Measurements from ENCODE around the gene SUPT20HL2. TPM values are rescaled to one million over a fixed set of nuclear protein-coding genes. Genes with fewer than 3 reads are reported as not detected.
"Not testable (repeated sequence)": the region's sequence is repeated elsewhere in the genome, so short reads cannot be mapped to it uniquely, and the experiment has no call there.

The SUPT20HL2 gene
- total RNA-seq, 1 experiment from 2014 or later, result not detected

GRCh38 chrX:24316111-24316510 is 2.2 kb upstream of the SUPT20HL2 start:
- no peaks in the 10 kb centered on the region for H3K9me3 ChIP-seq (ENCODE audit: low read length)
- 0 out of 2 replicates have a peak, but pooled peaks cover 5% of the 10 kb centered on the region for H3K27me3 ChIP-seq (ENCODE audit: low read length)
- H3F3A ChIP-seq (ENCODE audit: low read length, unreplicated experiment), result no peaks in the 10 kb centered on the region
- no peaks in the 10 kb centered on the region for H3K9me2 ChIP-seq (replicated peaks; ENCODE audit: low read length)
- DNase-seq (no peak), ATAC-seq (no peak)
- no peaks in the 10 kb centered on the region for H3K36me3 ChIP-seq (ENCODE audit: low read depth, low read length)
- no peaks in the 10 kb centered on the region for H3K4me1 ChIP-seq (ENCODE audit: insufficient read depth, low read length)
- no peaks in the 10 kb centered on the region for H3K79me2 ChIP-seq (ENCODE audit: low read length)
- TF ChIP-seq EZH2 (IDR thresholded peaks at IDR 0.05; ENCODE audit: low read length, unreplicated experiment) (no peak), EZH2phosphoT487 (IDR thresholded peaks at IDR 0.05; ENCODE audit: borderline replicate concordance, low read length) (no peak)
- TF ChIP-seq, protein P1, sequence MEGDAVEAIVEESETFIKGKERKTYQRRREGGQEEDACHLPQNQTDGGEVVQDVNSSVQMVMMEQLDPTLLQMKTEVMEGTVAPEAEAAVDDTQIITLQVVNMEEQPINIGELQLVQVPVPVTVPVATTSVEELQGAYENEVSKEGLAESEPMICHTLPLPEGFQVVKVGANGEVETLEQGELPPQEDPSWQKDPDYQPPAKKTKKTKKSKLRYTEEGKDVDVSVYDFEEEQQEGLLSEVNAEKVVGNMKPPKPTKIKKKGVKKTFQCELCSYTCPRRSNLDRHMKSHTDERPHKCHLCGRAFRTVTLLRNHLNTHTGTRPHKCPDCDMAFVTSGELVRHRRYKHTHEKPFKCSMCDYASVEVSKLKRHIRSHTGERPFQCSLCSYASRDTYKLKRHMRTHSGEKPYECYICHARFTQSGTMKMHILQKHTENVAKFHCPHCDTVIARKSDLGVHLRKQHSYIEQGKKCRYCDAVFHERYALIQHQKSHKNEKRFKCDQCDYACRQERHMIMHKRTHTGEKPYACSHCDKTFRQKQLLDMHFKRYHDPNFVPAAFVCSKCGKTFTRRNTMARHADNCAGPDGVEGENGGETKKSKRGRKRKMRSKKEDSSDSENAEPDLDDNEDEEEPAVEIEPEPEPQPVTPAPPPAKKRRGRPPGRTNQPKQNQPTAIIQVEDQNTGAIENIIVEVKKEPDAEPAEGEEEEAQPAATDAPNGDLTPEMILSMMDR (conservative IDR thresholded peaks at IDR 0.05; ENCODE audit: low read depth, low read length), result no peak
- no peak overlapping the region for H3K27ac ChIP-seq (ENCODE audit: low read length)
- H3K4me2 ChIP-seq (ENCODE audit: low read length), result no peak overlapping the region
- H2AFZ ChIP-seq (ENCODE audit: low read length), result no peak overlapping the region
- POLR2A ChIA-PET (ENCODE audit: unreplicated experiment), result no interaction called here
- H4K20me1 ChIP-seq (ENCODE audit: low read length), result no peaks in the 10 kb centered on the region
- BruUV-seq (replicated peaks), result no TSS peak
- H3K4me3 ChIP-seq (ENCODE audit: low read length), result no peak overlapping the region
- CTCF ChIA-PET, result no interaction called here
- intact Hi-C loops (cut with micrococcal nuclease), result no loop called here
- H3K9ac ChIP-seq (ENCODE audit: low read length), result no peak overlapping the region

DNA sequence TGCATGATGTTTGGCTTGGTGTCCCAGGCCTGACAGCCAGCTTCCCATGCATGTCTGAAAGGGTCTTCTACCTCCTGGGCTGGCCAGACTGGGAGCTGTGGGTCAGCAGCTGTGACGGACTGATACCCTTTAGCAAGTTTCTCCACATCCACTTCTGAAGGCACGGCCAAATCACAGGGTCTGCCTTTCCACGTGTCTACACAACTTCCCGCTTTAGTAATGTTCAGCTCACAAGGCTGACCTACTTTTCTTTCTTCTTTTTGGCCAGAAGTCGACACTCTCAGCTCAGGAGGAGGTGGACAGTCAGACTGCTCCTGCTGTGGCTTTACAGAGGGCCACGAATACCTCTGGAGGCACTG is 1.6 kb downstream of the SUPT20HL2 start:
- H3K27me3 ChIP-seq (ENCODE audit: low read length); intact Hi-C loops (cut with micrococcal nuclease); H4K20me1 ChIP-seq (ENCODE audit: low read length); CTCF ChIA-PET; H3K79me2 ChIP-seq (ENCODE audit: low read length); H3K4me3 ChIP-seq (ENCODE audit: low read length); POLR2A ChIA-PET (ENCODE audit: unreplicated experiment); H3K36me3 ChIP-seq (ENCODE audit: low read depth, low read length); H3K9ac ChIP-seq (ENCODE audit: low read length); H3K4me2 ChIP-seq (ENCODE audit: low read length); ATAC-seq; H3K4me1 ChIP-seq (ENCODE audit: insufficient read depth, low read length); H3K27ac ChIP-seq (ENCODE audit: low read length); DNase-seq; H3F3A ChIP-seq (ENCODE audit: low read length, unreplicated experiment); BruUV-seq (replicated peaks); H3K9me2 ChIP-seq (replicated peaks; ENCODE audit: low read length); H3K9me3 ChIP-seq (ENCODE audit: low read length); H2AFZ ChIP-seq (ENCODE audit: low read length): not testable (repeated sequence)

DNA sequence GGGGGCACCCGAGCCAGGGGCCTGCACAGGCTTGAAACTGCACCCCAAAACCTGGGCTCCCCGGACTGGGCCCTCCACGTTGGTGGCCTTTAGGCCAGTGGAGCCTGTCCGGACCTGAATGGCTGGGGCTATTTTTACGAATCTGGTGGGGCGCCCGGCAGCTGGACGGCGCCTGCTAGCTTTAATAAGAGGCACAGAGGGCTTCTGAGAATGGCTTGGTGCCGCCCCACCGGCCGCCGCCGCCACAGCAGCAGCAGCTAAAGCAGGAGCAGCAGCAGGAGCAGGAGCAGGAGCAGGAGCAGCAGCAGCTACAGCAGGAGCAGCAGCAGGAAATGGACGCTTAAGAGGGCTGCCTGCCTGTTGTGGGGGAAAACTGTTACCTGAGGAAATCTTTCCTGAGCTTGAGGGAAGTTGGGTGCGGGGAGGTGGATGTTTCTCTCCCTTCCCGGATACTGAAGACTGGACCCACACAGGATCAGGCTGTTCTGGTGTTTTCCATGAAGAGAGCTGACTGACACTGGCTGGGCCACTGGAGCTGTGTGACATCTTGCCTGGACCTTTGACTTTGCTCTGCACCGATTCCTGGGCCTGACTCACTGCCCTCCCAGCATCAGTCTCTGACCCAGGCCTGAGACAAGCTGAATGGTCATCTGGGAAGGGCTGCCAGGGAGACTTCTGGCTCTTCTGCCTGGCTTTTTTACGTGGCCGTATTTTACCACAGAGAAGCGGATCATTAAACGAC is 2.2 kb downstream of the SUPT20HL2 start:
- H3K27me3 ChIP-seq (ENCODE audit: low read length); POLR2A ChIA-PET (ENCODE audit: unreplicated experiment); H3K9me2 ChIP-seq (replicated peaks; ENCODE audit: low read length); H3K27ac ChIP-seq (ENCODE audit: low read length); intact Hi-C loops (cut with micrococcal nuclease); DNase-seq; BruUV-seq (replicated peaks); H3K4me3 ChIP-seq (ENCODE audit: low read length); H3K9ac ChIP-seq (ENCODE audit: low read length); CTCF ChIA-PET; H3K4me2 ChIP-seq (ENCODE audit: low read length); H3K9me3 ChIP-seq (ENCODE audit: low read length); H3K36me3 ChIP-seq (ENCODE audit: low read depth, low read length); H2AFZ ChIP-seq (ENCODE audit: low read length); ATAC-seq; H3F3A ChIP-seq (ENCODE audit: low read length, unreplicated experiment); H3K79me2 ChIP-seq (ENCODE audit: low read length); H4K20me1 ChIP-seq (ENCODE audit: low read length); H3K4me1 ChIP-seq (ENCODE audit: insufficient read depth, low read length): not testable (repeated sequence)

- H3K27ac ChIP-seq (ENCODE audit: low read length); POLR2A ChIA-PET (ENCODE audit: unreplicated experiment); H2AFZ ChIP-seq (ENCODE audit: low read length); H3K4me1 ChIP-seq (ENCODE audit: insufficient read depth, low read length); H3K9ac ChIP-seq (ENCODE audit: low read length); ATAC-seq; H4K20me1 ChIP-seq (ENCODE audit: low read length); CTCF ChIA-PET; H3K9me3 ChIP-seq (ENCODE audit: low read length); DNase-seq; H3K36me3 ChIP-seq (ENCODE audit: low read depth, low read length); H3K9me2 ChIP-seq (replicated peaks; ENCODE audit: low read length); H3K4me3 ChIP-seq (ENCODE audit: low read length); intact Hi-C loops (cut with micrococcal nuclease); H3K4me2 ChIP-seq (ENCODE audit: low read length); H3K79me2 ChIP-seq (ENCODE audit: low read length); BruUV-seq (replicated peaks); H3F3A ChIP-seq (ENCODE audit: low read length, unreplicated experiment); H3K27me3 ChIP-seq (ENCODE audit: low read length): not testable (repeated sequence)
Measured at GRCh38 chrX:24310916-24311315, 3.0 kb downstream of the SUPT20HL2 start.

GRCh38 chrX:24309580-24310374 is 4.1 kb downstream of the SUPT20HL2 start:
- H3K9me3 ChIP-seq (ENCODE audit: low read length); H3K27ac ChIP-seq (ENCODE audit: low read length): not testable (repeated sequence)

More at GRCh38 chrX:24309580-24310374, 4.1 kb downstream of the SUPT20HL2 start:
- DNase-seq; H3K4me1 ChIP-seq (ENCODE audit: insufficient read depth, low read length); H3K9me2 ChIP-seq (replicated peaks; ENCODE audit: low read length); intact Hi-C loops (cut with micrococcal nuclease); H2AFZ ChIP-seq (ENCODE audit: low read length); H4K20me1 ChIP-seq (ENCODE audit: low read length); CTCF ChIA-PET; H3K9ac ChIP-seq (ENCODE audit: low read length); H3K4me3 ChIP-seq (ENCODE audit: low read length); H3K27me3 ChIP-seq (ENCODE audit: low read length); H3K36me3 ChIP-seq (ENCODE audit: low read depth, low read length); H3K4me2 ChIP-seq (ENCODE audit: low read length); POLR2A ChIA-PET (ENCODE audit: unreplicated experiment); H3K79me2 ChIP-seq (ENCODE audit: low read length); H3F3A ChIP-seq (ENCODE audit: low read length, unreplicated experiment); ATAC-seq; BruUV-seq (replicated peaks): not testable (repeated sequence)

All from PC-3 (cell line).